Lung (tissue), 12 donors: ENCODE measurements around the gene MBNL1. TPM values are rescaled to one million over a fixed set of nuclear protein-coding genes. Genes with fewer than 3 reads are reported as not detected.

Experiments
- ATAC-seq: fragments of 200-7000 bp; cut with Tn5 transposase; one replicate; pipeline ENCODE4 v1.9.1; 2020; ENCODE audit warnings: moderate number of reproducible peaks; ENCODE audit not compliant: insufficient read depth, low FRiP score
- DNase-seq, 3 donors: peaks; one replicate each; pipeline ENCODE4 v3.0.0-alpha.2; 2013 to 2017
- H3K27ac ChIP-seq, 2 donors: one replicate each; pipeline ENCODE4 v1.5.1; 2013; ENCODE audit warnings: mild to moderate bottlenecking in 2 of 2, moderate library complexity in 2 of 2, control low read depth in 1 of 2, inconsistent platforms in 1 of 2, low read depth in 1 of 2, low read length in 1 of 2
- H3K27me3 ChIP-seq, 3 donors: one replicate each; pipeline ENCODE4 v1.5.1; 2013; ENCODE audit warnings: low read length in 2 of 3; ENCODE audit not compliant: control insufficient read depth in 3 of 3, insufficient read depth in 3 of 3
- H3K36me3 ChIP-seq, 4 donors: one replicate each; pipeline ENCODE4 v1.5.1; 2013; ENCODE audit warnings: low read length in 4 of 4, mild to moderate bottlenecking in 1 of 4, moderate library complexity in 1 of 4; ENCODE audit not compliant: control insufficient read depth in 4 of 4, insufficient read depth in 4 of 4
- H3K4me1 ChIP-seq, 5 donors: one replicate each; pipeline ENCODE4 v1.5.1; 2013; ENCODE audit warnings: low read length in 5 of 5, mild to moderate bottlenecking in 2 of 5, moderate library complexity in 1 of 5; ENCODE audit not compliant: control insufficient read depth in 5 of 5, insufficient read depth in 5 of 5
- H3K4me3 ChIP-seq: one replicate; pipeline ENCODE4 v1.5.1; 2013; ENCODE audit warnings: mild to moderate bottlenecking, control low read depth, moderate library complexity
- H3K9ac ChIP-seq, 2 donors: one replicate each; pipeline ENCODE4 v1.5.1; 2013; ENCODE audit warnings: low read length in 2 of 2, control low read depth in 1 of 2; ENCODE audit not compliant: insufficient read depth in 1 of 2
- H3K9me3 ChIP-seq, 4 donors: one replicate each; pipeline ENCODE4 v1.5.1; 2013; ENCODE audit warnings: low read length in 3 of 4, mild to moderate bottlenecking in 1 of 4, moderate library complexity in 1 of 4; ENCODE audit not compliant: control insufficient read depth in 4 of 4, insufficient read depth in 3 of 4
- WGBS, 2 donors: extraction: QIAGEN DNeasy Blood & Tissue Kit; methylation state at CpG; one replicate each; pipeline ENCODE4 v1.1.7; 2013; 5-methylcytosine and 5-hydroxymethylcytosine counted together
- polyA plus RNA-seq, 2 donors: library from polyadenylated mRNA; stranded (reverse); fragments of 200-250 nt; gene quantifications; one replicate each; pipeline ENCODE4 v1.2.1, GENCODE V29; 2013
- total RNA-seq, 2 donors: library from RNA; depleted of rRNA in 1 of 2; stranded (reverse); fragments of >200 nt in 1 of 2; gene quantifications; one replicate each; pipeline ENCODE4 v1.2.1, GENCODE V29; 2014 to 2021
- TF ChIP-seq, protein P1 (sequence below): IDR thresholded peaks from 2 replicates; pipeline ENCODE4 v1.5.1; 2012; ENCODE audit warnings: mild to moderate bottlenecking; ENCODE audit errors: control extremely low read depth, extremely low read depth
- donor health status: control.
- donor health status: control.
- donor health status: Bipolar disorder and iron deficiency.
- donor health status: healthy.
- donor health status: DM: yes; HTN: yes; CAD: no.

Gene MBNL1
- total and polyA plus RNA-seq, 4 donors: 55.3 to 266 (median 165) TPM

GRCh38 chr3:152259468-152259867, 9.3 kb upstream of the MBNL1 start:
- no peak for ATAC-seq

DNA sequence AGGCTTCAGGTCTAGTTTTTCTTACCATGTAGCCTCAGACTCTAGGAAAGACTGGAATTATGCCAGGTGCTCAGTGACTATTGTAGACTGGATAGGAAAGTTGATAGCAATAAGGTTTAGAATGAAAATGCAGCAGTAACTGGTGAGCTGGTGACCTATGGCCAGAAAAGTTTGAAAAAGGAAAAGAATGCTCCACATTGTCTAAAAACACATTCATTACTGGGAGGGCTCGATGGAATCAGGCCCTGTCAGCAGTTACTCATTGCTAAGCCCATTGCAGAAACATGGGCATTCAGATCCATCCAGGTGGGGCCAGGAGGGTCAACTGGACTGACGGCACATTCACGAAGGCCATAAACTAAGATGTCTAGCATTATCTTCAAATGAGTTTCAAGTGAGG, 8.7 kb upstream of the MBNL1 start:
- Histone ChIP-seq H3K36me3 (no peaks in the 10 kb centered on the region), H3K9ac (no peak overlapping the region), H3K27ac (no peak overlapping the region), H3K9me3 (no peaks in the 10 kb centered on the region), H3K4me3 (no peak overlapping the region), H3K27me3 (no peaks in the 10 kb centered on the region), H3K4me1 (peaks cover 0 to 10% (median 4%) of the 10 kb centered on the region in 5 donors)
- TF ChIP-seq, protein P1, sequence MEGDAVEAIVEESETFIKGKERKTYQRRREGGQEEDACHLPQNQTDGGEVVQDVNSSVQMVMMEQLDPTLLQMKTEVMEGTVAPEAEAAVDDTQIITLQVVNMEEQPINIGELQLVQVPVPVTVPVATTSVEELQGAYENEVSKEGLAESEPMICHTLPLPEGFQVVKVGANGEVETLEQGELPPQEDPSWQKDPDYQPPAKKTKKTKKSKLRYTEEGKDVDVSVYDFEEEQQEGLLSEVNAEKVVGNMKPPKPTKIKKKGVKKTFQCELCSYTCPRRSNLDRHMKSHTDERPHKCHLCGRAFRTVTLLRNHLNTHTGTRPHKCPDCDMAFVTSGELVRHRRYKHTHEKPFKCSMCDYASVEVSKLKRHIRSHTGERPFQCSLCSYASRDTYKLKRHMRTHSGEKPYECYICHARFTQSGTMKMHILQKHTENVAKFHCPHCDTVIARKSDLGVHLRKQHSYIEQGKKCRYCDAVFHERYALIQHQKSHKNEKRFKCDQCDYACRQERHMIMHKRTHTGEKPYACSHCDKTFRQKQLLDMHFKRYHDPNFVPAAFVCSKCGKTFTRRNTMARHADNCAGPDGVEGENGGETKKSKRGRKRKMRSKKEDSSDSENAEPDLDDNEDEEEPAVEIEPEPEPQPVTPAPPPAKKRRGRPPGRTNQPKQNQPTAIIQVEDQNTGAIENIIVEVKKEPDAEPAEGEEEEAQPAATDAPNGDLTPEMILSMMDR: no peak
- ATAC-seq (no peak), DNase-seq (no peak)
- 86 to 87% methylated on average over 3 of the region's 3 CpGs for WGBS, 2 donors

More at GRCh38 chr3:152259468-152259867, 9.3 kb upstream of the MBNL1 start:
- Histone ChIP-seq H3K27me3 (no peaks in the 10 kb centered on the region), H3K9ac (no peak overlapping the region), H3K36me3 (no peaks in the 10 kb centered on the region), H3K4me3 (no peak overlapping the region), H3K9me3 (no peaks in the 10 kb centered on the region), H3K4me1 (peaks cover 0 to 10% (median 4%) of the 10 kb centered on the region in 5 donors), H3K27ac (no peak overlapping the region)
- TF ChIP-seq, protein P1: no peak
- 73 to 84% methylated on average over 2 of the region's 2 CpGs for WGBS, 2 donors
- DNase-seq: no peak

GRCh38 chr3:152260529-152260928, 8.2 kb upstream of the MBNL1 start:
- ATAC-seq: no peak
- Histone ChIP-seq H3K27ac (no peak overlapping the region), H3K9ac (no peak overlapping the region), H3K36me3 (no peaks in the 10 kb centered on the region), H3K27me3 (no peaks in the 10 kb centered on the region), H3K4me1 (peaks cover 0 to 10% (median 4%) of the 10 kb centered on the region in 5 donors), H3K4me3 (no peak overlapping the region), H3K9me3 (no peaks in the 10 kb centered on the region)
- WGBS, 2 donors: 64 to 82% methylated on average over 1 of the region's 1 CpG
- no peak for DNase-seq
- TF ChIP-seq, protein P1: no peak

- Histone ChIP-seq H3K9ac (no peak overlapping the region), H3K27ac (no peak overlapping the region), H3K4me1 (peaks cover 0 to 10% (median 4%) of the 10 kb centered on the region in 5 donors), H3K36me3 (no peaks in the 10 kb centered on the region), H3K9me3 (no peaks in the 10 kb centered on the region), H3K27me3 (no peaks in the 10 kb centered on the region), H3K4me3 (no peak overlapping the region)
- TF ChIP-seq, protein P1: no peak
- no peak for DNase-seq
- no peak for ATAC-seq
- 88 to 93% methylated on average over 3 of the region's 3 CpGs for WGBS, 2 donors
Measured at GRCh38 chr3:152261329-152261728, 7.4 kb upstream of the MBNL1 start.
